Activated T-cell treated with anti-CD3 and anti-CD28 coated beads for 48 hours (primary cell): ENCODE data around the gene CRKL.
"Not testable (repeated sequence)": the region's sequence is repeated elsewhere in the genome, so short reads cannot be mapped to it uniquely, and the experiment has no call there.

Experiments
- DNase-seq: peaks from one replicate; pipeline ENCODE4 v3.0.0-alpha.2; 2020; ENCODE audit warnings: low read depth

Gene CRKL

GRCh38 chr22:20966883-20967696 is 49.9 kb downstream of the CRKL start, which contains the start of gene AIFM3:
AIFM3 (plus strand) TSS chr22:20967255; CDS start chr22:20967945, 690 bp downstream.
- no peak for DNase-seq

DNA sequence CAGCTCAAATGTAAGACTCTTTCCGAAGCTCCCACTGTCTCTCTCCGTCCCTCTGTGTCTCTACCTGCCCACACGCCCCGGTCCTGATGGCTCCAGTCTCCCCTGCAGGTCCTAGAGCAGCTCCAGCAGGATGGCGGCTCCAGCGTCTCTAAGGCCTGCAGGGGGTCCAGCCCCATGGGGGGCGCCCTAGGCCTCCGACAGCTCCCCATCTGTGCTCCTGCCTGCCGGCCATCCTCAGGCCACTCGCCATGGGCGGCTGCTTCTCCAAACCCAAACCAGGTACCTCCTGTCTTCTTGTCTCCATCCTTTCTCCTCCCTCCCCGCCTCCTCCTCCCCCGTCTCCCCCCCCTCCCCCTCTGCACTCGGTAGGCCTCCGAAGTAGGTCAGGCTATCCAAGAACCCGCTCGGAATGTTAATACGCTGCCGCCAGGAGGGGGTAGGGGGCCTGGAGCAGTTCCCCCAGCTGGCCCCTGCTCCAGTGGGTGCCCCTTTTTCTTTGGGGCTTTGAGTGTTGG is 50.5 kb downstream of the CRKL start:
- no peak for DNase-seq

GRCh38 chr22:20968281-20968977 is 51.2 kb downstream of the CRKL start:
- DNase-seq, result no peak

DNA sequence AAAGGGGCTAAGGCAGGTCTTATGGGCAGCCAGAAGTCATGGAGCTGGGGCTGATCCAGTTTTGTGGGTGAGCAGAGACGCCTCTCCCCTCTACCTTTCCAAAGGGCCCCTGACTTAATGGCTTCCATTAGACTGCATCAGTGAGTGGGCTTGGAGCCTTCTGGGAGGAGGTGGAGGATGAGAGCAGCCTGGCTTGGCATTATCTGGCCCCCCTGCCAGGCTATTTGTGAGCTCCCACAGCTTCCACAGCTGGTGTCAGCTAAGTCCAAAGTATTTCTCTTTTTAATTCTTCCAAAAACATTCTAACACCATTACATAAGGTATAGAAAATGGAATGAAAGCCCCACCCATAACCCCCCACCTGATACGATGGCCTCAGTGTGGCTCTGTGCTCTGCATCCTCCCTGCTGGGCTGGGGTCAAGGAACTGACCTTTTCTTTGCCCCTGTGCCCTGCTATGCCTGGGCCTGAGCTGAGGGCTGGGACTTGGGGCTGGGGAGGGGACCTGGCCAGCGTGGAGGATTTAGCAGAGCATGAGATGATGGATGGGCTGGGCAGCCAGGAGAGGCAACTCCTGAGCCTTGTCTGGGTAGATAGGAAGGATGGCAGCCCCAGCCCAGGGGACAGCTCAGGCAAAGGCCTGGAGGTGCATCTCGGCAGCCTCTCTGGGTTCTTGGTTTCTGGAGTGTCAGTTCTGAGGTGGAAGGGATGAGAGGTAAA is 53.9 kb downstream of the CRKL start:
- DNase-seq, result no peak

DNA sequence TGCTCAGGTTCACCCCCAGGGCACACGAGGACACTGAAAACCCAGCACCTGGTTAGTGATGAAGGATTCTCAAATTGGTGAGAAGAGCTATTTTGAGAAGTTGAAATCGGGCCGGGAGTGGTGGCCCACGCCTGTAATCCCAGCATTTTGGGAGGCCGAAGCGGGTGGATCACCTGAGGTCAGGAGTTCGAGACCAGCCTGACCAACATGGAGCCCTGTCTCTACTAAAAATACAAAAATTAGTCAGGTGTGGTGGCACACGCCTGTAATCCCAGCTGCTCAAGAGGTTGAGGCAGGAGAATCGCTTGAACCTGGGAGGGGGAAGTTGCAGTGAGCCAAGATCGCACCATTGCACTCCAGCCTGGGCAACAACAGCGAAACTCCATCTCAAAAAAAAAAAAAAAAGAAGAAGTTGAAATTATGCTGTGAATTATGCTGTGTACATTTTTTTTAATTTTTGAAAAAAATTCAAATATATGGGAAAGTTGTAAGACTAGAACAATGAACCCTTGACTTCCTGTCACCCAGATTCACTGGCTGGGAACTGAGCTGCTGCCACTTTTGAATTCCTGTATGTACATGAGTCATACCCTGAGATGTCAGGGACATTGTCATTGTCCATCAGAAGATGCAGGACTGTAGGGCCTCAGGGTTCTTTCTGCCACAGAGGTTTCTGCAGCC is 54.9 kb downstream of the CRKL start:
- DNase-seq, result not testable (repeated sequence)

- DNase-seq, result no peak
Measured at GRCh38 chr22:20972933-20973577, 55.8 kb downstream of the CRKL start.

DNA sequence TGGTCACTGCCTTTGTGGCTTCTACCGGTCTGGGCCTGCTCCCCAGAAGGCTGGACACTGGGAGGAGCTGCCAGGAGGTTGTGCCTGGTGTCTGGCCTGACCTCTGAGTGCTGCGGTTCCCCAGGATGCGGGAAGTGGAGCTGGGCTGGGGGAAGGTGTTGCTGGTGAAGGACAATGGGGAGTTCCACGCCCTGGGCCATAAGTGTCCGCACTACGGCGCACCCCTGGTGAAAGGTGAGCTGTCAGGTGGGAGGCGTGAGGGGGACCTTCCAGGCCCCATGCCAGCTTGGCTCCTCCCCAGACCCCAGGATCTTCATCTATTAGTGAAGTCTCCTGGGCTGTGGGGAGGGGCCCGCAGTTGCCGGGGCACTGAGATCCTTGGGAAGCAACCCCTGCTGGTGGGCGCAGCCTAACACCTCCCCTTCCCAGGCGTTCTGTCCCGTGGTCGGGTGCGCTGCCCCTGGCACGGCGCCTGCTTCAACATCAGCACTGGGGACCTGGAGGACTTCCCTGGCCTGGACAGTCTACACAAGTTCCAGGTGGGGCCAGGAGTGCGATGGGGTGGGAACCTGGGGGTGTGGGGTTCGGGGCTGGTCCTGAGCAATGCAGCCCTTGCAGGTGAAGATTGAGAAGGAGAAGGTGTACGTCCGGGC is 56.6 kb downstream of the CRKL start:
- DNase-seq, result no peak

DNA sequence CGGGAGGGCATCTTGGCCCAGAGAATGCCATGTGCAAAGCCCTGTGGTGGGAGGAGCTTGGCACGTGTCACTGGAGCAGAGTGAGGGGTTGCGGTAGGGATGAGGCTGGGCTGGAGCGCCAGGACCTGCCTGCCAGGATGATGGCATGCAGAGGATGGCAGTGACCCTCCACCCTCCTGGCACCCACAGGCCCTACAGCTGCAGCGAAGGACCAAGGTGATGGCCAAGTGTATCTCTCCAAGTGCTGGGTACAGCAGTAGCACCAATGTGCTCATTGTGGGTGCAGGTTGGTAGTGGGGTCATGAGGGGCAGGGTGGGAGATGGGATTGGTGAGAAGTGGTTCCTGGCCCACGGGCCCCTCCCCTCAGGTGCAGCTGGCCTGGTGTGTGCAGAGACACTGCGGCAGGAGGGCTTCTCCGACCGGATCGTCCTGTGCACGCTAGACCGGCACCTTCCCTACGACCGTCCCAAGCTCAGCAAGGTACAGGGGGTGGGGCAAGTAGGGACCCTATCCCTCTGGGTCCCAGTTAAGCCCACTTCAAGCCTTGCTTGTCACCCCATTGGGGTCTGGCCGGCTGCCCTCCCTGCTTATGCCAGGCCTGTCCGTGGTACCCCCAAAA is 57.2 kb downstream of the CRKL start:
- DNase-seq, result no peak

- no peak for DNase-seq
Measured at GRCh38 chr22:20975541-20976290, 58.5 kb downstream of the CRKL start.

- no peak for DNase-seq
Measured at GRCh38 chr22:20976291-20976877, 59.2 kb downstream of the CRKL start.

DNA sequence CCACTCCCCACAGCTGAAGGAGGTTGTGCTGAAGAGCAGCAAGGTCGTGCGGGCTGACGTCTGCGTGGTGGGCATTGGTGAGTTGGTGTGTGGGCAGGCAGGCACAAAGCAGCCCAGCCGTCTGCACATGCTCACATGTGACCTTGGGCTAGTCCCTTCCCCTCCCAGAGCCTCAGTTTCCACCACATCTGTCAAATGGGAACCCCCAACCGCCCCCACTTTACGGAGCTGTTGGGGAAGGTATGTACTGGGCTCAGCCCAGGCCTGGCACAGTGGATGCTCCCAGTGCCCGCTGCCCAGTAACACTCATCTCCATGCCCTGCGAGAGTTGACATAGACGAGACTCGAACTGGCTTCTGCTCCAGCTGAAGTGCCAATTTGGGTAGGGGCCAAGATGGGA is 59.8 kb downstream of the CRKL start:
- DNase-seq, result no peak

DNA sequence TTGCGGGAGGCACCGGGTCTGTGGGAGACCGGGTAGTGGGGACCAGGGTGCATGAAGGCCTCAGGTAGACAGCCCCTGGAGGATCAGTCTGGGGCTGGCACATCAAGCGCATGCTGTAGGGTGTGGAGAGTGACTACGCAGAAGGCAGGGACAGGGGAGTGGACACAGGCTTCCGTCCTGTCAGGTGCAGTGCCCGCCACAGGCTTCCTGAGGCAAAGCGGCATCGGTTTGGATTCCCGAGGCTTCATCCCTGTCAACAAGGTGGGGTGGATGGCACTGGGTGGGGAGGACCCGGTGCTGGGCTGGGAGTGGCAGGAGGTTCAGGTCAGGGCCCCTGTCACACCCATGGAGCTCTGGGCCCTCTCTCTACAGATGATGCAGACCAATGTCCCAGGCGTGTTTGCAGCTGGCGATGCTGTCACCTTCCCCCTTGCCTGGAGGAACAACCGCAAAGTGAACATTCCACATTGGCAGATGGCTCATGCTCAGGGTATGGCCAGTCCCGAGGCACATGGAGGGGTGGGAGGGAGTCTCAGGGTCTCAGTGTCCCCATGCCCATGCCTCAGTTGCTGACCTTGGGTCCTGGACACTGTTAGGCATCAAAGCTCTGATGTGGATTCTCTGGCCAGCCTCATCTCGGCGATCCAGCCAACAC is 60.4 kb downstream of the CRKL start:
- no peak for DNase-seq

DNA sequence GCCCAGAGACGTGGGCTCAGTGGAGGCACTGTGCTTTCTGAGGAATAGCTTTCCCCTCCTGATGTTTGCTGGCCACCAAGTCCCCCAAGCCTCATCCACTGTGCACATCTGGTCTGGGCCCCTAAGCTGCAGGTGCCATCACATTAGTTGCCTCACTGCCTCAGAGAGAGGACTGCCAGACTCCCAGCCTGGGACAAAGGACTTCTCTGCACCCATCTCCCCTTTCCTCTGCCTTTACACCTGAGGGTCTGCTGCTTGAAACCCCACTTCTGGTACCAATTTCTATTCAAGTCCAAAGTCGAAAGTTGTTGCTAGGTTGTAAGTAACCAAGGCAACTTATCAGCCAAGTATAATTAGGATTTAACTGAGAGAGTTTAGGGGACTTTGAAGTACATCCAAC is 61.2 kb downstream of the CRKL start:
- DNase-seq, result no peak

DNA sequence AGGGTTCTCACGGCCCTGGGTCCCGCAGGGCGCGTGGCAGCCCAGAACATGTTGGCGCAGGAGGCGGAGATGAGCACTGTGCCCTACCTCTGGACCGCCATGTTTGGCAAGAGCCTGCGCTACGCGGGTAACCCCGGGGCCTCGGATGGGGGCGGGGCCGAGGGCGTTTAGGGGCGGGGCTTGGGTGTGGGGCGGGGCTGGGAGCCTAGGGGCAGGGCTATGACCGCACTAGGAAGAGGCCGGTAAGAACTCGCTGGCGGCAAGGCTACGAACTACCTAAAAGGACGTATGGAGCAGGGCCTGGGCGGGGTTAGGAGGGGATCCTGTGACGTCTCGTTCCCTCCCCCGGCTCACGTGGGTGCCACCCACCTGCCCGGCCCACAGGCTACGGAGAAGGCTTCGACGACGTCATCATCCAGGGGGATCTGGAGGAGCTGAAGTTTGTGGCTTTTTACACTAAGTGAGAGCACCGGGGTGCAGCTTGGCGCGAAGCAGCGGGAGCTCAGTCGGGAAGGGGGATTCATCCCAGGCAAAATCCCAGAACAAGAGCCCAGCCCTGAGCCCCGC is 62.1 kb downstream of the CRKL start:
- DNase-seq, result peak; percentile 60

DNA sequence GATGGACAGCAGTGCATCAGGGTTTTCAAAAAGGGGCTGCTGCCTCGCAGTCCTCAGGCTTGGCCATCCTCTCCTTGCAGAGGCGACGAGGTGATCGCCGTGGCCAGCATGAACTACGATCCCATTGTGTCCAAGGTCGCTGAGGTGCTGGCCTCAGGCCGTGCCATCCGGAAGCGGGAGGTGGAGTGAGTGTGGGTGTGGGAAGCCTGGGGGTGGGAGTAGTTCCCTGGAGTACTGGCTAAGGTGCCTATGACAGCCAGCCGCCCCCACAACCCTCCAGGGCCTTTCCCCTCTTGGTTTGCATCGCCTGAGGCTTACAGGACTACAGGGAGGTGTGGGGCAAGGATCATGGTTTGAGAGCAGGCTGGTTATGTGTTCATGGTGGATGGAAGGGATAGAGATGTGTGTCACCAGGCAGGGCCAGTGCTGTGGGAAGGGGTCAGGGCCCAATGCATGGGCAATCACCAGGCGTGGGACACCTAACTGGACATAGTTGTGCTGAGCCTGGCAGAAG is 62.8 kb downstream of the CRKL start:
- DNase-seq, result no peak

DNA sequence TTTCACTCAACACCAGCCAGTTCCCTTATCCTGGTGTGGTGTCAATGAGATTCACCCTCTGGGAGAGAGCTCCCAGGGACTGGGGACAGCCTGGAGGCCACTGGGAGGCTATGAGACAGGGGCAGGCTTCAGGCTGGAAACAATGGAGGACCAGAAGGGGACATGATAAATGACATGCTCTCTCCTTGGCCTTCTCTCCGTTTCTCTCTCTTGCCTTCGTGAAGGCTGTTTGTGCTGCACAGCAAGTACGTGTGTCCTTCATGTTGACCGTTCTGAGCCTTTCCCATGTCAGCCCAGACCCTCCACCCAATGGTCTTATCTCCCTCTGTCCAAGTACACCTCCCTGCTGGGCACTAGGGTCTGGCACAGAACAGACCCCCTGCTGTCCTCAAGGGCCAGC is 63.3 kb downstream of the CRKL start:
- DNase-seq, result no peak

GRCh38 chr22:20980938-20981722 is 63.9 kb downstream of the CRKL start:
- DNase-seq, result no peak
